K562 (cell line): Measurements from ENCODE around the gene HEMGN. TPM values are rescaled to one million over a fixed set of nuclear protein-coding genes. Genes with fewer than 3 reads are reported as not detected.
A peak's percentile ranks its signal among the peaks of the same experiment; 100 is the strongest.

Experiments
- ATAC-seq: fragments of 200-7000 bp; cut with Tn5 transposase; 3 replicates; pipeline ENCODE4 v1.9.1; 2020; ENCODE audit warnings: moderate library complexity
- BruUV-seq: library from RNA; stranded (reverse); fragments of 400-500 nt; replicated peaks from 2 replicates; lab custom pipeline; 2021; lab: Mats Ljungman, UMichigan
- CTCF ChIA-PET: fragments of 300-600 bp; formaldehyde crosslinking; extraction: SDS; loops from one replicate; lab custom pipeline; 2021; ENCODE audit warnings: low intra/inter-chr PET ratio; lab: Yijun Ruan, JAX
- POLR2A ChIA-PET: fragments of 300-600, 350-650 bp; sonication (Branson Sonifier 250); formaldehyde crosslinking; extraction: SDS; loops from one replicate; lab custom pipeline; 2021; ENCODE audit warnings: antibody characterized with exemption, inconsistent platforms; lab: Yijun Ruan, JAX
- DNase-seq, 4 experiments: peaks; one replicate each; pipeline versions ENCODE4 v3.0.0 to v3.0.0-alpha.2; 2011 to 2018; ENCODE audit warnings: low spot score in 3 of 4, mixed read lengths in 3 of 4; ENCODE audit errors: extremely low read depth in 1 of 4
- FAIRE-seq: peaks from 2 replicates; lab custom pipeline; 2011; peaks lifted over from hg19 to GRCh38; lab: Jason Lieb, UNC
- H2AFZ ChIP-seq: 2 replicates; pipeline ENCODE4 v1.6.0; 2011; ENCODE audit warnings: low read depth, low read length, control low read depth, inconsistent platforms
- H3K27ac ChIP-seq: fragments of 200-600 bp; 3 replicates; pipeline ENCODE4 v1.8.0; 2011; ENCODE audit warnings: low read depth, mild to moderate bottlenecking, control low read depth, inconsistent platforms, low read length, moderate library complexity, mixed read lengths; ENCODE audit errors: extremely low read depth
- H3K27me3 ChIP-seq, 2 experiments: fragments of 300-600 bp in 1 of 2; 2 replicates in 1 of 2; 3 replicates in 1 of 2; pipeline versions ENCODE4 v1.6.0 to v1.8.0; 2011; ENCODE audit warnings: inconsistent platforms in 2 of 2, low read length in 2 of 2, mild to moderate bottlenecking in 1 of 2, mixed read lengths in 1 of 2, moderate library complexity in 1 of 2; ENCODE audit not compliant: control insufficient read depth in 2 of 2, insufficient read depth in 2 of 2
- H3K36me3 ChIP-seq: fragments of 300-600 bp; 3 replicates; pipeline ENCODE4 v1.8.0; 2011; ENCODE audit warnings: mild to moderate bottlenecking, low read length, inconsistent platforms; ENCODE audit not compliant: control insufficient read depth, insufficient read depth
- H3K4me1 ChIP-seq, 2 experiments: fragments of 200-600 bp in 1 of 2; replicated peaks in 1 of 2; 2 replicates in 1 of 2; 3 replicates in 1 of 2; pipeline versions ENCODE4 v1.5.1 to v1.8.0; 2011; ENCODE audit warnings: inconsistent platforms in 2 of 2, low read length in 2 of 2, mild to moderate bottlenecking in 1 of 2, mixed read lengths in 1 of 2, moderate library complexity in 1 of 2; ENCODE audit not compliant: control insufficient read depth in 2 of 2, insufficient read depth in 2 of 2
- H3K4me2 ChIP-seq: 2 replicates; pipeline ENCODE4 v1.6.1; 2011; ENCODE audit warnings: low read length, control low read depth, inconsistent platforms, mixed read lengths; ENCODE audit not compliant: insufficient read depth
- H3K4me3 ChIP-seq: fragments of 200-600 bp; sonication (generic), shearing (Covaris generic); 2 replicates; pipeline ENCODE4 v1.5.1; 2016; ENCODE audit warnings: control low read depth, inconsistent platforms
- H3K79me2 ChIP-seq: fragments of 200-600 bp; 3 replicates; pipeline ENCODE4 v1.8.0; 2011; ENCODE audit warnings: low read length, inconsistent platforms; ENCODE audit not compliant: control insufficient read depth, insufficient read depth
- H3K9ac ChIP-seq, 2 experiments: 2 replicates each; pipeline versions ENCODE4 v1.6.0 to v1.6.1; 2011; ENCODE audit warnings: low read depth in 2 of 2, low read length in 2 of 2, control low read depth in 1 of 2, inconsistent platforms in 1 of 2, mild to moderate bottlenecking in 1 of 2, mixed read lengths in 1 of 2; ENCODE audit not compliant: insufficient read depth in 1 of 2
- H3K9me1 ChIP-seq: one replicate; pipeline ENCODE4 v1.6.0; 2011; ENCODE audit warnings: inconsistent platforms, mild to moderate bottlenecking, low read length, moderate library complexity; ENCODE audit not compliant: control insufficient read depth, insufficient read depth
- H3K9me3 ChIP-seq: replicated peaks from 2 replicates; pipeline ENCODE4 v1.5.1; 2011; ENCODE audit warnings: low read depth, low read length, inconsistent platforms; ENCODE audit not compliant: control insufficient read depth, insufficient read depth
- H4K20me1 ChIP-seq: replicated peaks from 2 replicates; pipeline ENCODE4 v1.6.1; 2011; ENCODE audit warnings: low read length, inconsistent platforms, mixed read lengths; ENCODE audit not compliant: control insufficient read depth, insufficient read depth
- BACH1 ChIP-seq: fragments of 200-800 bp; sonication (Bioruptor generic); IDR thresholded peaks from 2 replicates; pipeline ENCODE4 v1.6.1; 2016; ENCODE audit warnings: missing genetic modification characterization, missing compliant biosample characterization
- EGR1 ChIP-seq: fragments of 450-650 bp; conservative IDR thresholded peaks from 2 replicates; pipeline ENCODE4 v1.6.1; 2017; ENCODE audit warnings: mild to moderate bottlenecking
- SMARCE1 ChIP-seq: fragments of 450-650 bp; IDR thresholded peaks from 2 replicates; pipeline ENCODE4 v1.7.1; 2016; ENCODE audit warnings: mild to moderate bottlenecking
- SPI1 ChIP-seq: IDR thresholded peaks from 2 replicates; pipeline ENCODE4 v1.6.1; 2011; ENCODE audit warnings: low read depth, low read length, control low read depth, borderline replicate concordance
- WGBS: fragments of 100-300 bp; shearing (Covaris generic); methylation state at CpG from one replicate; pipeline ENCODE4 v1.1.6; 2016; ENCODE audit warnings: low coverage, mixed read lengths; ENCODE audit not compliant: insufficient coverage; ENCODE audit errors: missing lambda C conversion rate; 5-methylcytosine and 5-hydroxymethylcytosine counted together
- in situ Hi-C: fragments of 300-500 bp; cut with MboI; formaldehyde crosslinking; loops from 4 replicates; pipeline ENCODE4 v1.15.0; 2018; ENCODE audit warnings: inconsistent platforms, mixed read lengths
- intact Hi-C: fragments of 100-400 bp; cut with micrococcal nuclease; formaldehyde crosslinking; loops from 2 replicates; pipeline ENCODE4 v1.14.2; 2022
- polyA plus RNA-seq, 8 experiments: library from polyadenylated mRNA; depleted of rRNA in 4 of 8; stranded (reverse) in 5 of 8; unstranded in 3 of 8; fragments of >200 nt; fragmentation: Nextera tagmentation in 2 of 8; fragmentation: Illumina TruSeq in 1 of 8; extraction: Ambion mirVana in 2 of 8; extraction: Trizol in 1 of 8; gene quantifications; 2 replicates each; pipeline versions ENCODE4 v1.2.1 to v1.2.3, GENCODE V29; 2011 to 2014; ENCODE audit warnings: inconsistent platforms in 1 of 8, missing spikeins in 1 of 8
- total RNA-seq, 7 experiments: library from RNA; depleted of rRNA in 6 of 7; stranded (reverse); fragments of >200 nt in 6 of 7; fragmentation: Illumina TruSeq in 2 of 7; extraction: Trizol in 2 of 7; gene quantifications; 2 replicates each; pipeline versions ENCODE4 v1.2.1 to v1.2.3, GENCODE V29; 2011 to 2021; ENCODE audit warnings: low replicate concordance in 1 of 7
- TF ChIP-seq, protein P1 (sequence below): fragments of 200-400 bp; formaldehyde crosslinking; IDR thresholded peaks from 2 replicates; pipeline ENCODE4 v1.6.1; 2017; ENCODE audit warnings: mild to moderate bottlenecking, low read depth, low read length, moderate library complexity

The HEMGN gene
- total and polyA plus RNA-seq, 9 of the 15 experiments (the other 6 are each of a cell fraction or from before 2014, with no cell fraction given), result 56.3 to 258 (median 137) TPM

- DNase-seq (peak in 1 of 4 experiments; percentile 30), FAIRE-seq (no peak), ATAC-seq (peak; percentile 33)
- WGBS, result 0% methylated on average over 1 of the region's 1 CpG
- TF ChIP-seq SPI1, result peak; percentile 38; the same call in 1 of the 2 replicates
- TF ChIP-seq EGR1, result no peak
- TF ChIP-seq, protein P1, sequence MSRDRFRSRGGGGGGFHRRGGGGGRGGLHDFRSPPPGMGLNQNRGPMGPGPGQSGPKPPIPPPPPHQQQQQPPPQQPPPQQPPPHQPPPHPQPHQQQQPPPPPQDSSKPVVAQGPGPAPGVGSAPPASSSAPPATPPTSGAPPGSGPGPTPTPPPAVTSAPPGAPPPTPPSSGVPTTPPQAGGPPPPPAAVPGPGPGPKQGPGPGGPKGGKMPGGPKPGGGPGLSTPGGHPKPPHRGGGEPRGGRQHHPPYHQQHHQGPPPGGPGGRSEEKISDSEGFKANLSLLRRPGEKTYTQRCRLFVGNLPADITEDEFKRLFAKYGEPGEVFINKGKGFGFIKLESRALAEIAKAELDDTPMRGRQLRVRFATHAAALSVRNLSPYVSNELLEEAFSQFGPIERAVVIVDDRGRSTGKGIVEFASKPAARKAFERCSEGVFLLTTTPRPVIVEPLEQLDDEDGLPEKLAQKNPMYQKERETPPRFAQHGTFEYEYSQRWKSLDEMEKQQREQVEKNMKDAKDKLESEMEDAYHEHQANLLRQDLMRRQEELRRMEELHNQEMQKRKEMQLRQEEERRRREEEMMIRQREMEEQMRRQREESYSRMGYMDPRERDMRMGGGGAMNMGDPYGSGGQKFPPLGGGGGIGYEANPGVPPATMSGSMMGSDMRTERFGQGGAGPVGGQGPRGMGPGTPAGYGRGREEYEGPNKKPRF, result no peak
- no peak for TF ChIP-seq BACH1 (tag)
- TF ChIP-seq SMARCE1, result no peak
- in situ Hi-C loops, result no loop called here
- Histone ChIP-seq H3K9me1 (no peaks in the 10 kb centered on the region), H3K4me3 (no peak overlapping the region), H4K20me1 (no peaks in the 10 kb centered on the region), H3K4me1 (peaks cover 16 to 39% of the 10 kb centered on the region in 2 experiments), H3K9ac (no peak overlapping the region), H3K4me2 (no peak overlapping the region), H3K79me2 (peaks cover 9% of the 10 kb centered on the region; the same call in 1 of the 3 replicates), H3K27me3 (no peaks in the 10 kb centered on the region), H2AFZ (peak overlapping the region; percentile 65; the same call in 1 of the 2 replicates), H3K9me3 (no peaks in the 10 kb centered on the region), H3K36me3 (no peaks in the 10 kb centered on the region), H3K27ac (no peak overlapping the region)
- intact Hi-C loops, result no loop called here
- CTCF ChIA-PET, result no interaction called here
- POLR2A ChIA-PET, result interaction anchor here (0.8 to 8.3 kb wide), 3 partner anchors 14 to 881 kb away, joined by 4 to 84 read pairs (median 5); partner anchors contain the start of genes ANP32B and TRMO
- no TSS peak for BruUV-seq
Measured at GRCh38 chr9:97966493-97966892, 28.5 kb upstream of the HEMGN start.
